ENCODE measurements around the gene DST.

Gene DST

GRCh38 chr6:56475736-56476457, 166.8 kb downstream of the DST start:
- Histone ChIP-seq H3K27ac (no peak overlapping the region), H3K4me1 (peaks cover 10% of the 10 kb centered on the region), H3K4me2 (ENCODE audit: low read length) (no peak overlapping the region), H3K4me3 (ENCODE audit: low read depth, low read length) (no peak overlapping the region), H3K79me2 (no peaks in the 10 kb centered on the region), H3K27me3 (ENCODE audit: control insufficient read depth, insufficient read depth, low read length) (no peaks in the 10 kb centered on the region), H3K9me3 (ENCODE audit: control insufficient read depth, low read length) (no peaks in the 10 kb centered on the region), H3K9ac (no peak overlapping the region), H2AFZ (no peak overlapping the region), H3K36me3 (ENCODE audit: control insufficient read depth, insufficient read depth, low read length) (no peaks in the 10 kb centered on the region)
- TF ChIP-seq, protein P1, sequence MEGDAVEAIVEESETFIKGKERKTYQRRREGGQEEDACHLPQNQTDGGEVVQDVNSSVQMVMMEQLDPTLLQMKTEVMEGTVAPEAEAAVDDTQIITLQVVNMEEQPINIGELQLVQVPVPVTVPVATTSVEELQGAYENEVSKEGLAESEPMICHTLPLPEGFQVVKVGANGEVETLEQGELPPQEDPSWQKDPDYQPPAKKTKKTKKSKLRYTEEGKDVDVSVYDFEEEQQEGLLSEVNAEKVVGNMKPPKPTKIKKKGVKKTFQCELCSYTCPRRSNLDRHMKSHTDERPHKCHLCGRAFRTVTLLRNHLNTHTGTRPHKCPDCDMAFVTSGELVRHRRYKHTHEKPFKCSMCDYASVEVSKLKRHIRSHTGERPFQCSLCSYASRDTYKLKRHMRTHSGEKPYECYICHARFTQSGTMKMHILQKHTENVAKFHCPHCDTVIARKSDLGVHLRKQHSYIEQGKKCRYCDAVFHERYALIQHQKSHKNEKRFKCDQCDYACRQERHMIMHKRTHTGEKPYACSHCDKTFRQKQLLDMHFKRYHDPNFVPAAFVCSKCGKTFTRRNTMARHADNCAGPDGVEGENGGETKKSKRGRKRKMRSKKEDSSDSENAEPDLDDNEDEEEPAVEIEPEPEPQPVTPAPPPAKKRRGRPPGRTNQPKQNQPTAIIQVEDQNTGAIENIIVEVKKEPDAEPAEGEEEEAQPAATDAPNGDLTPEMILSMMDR (IDR thresholded peaks at IDR 0.05), result no peak

DNA sequence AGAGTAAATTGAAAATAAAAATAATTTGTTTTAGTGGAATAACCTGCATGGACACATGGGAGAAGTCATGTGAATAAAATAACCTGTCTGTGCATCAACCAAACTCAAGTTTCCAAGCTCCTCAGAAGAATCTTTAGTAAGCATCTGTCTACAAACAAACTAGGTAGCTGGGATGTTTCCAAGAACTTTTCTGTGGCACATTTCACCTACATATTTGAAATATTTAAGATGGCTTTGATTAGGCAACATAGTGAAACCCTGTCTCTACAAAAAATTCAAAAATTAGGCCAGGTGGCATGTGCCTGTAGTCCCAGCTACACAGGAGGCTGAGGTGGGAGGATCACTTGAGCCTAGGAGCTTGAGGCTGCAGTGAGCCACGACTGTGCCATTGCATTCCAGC, 168.2 kb downstream of the DST start:
- Histone ChIP-seq H3K4me1 (peaks cover 10% of the 10 kb centered on the region), H3K36me3 (ENCODE audit: control insufficient read depth, insufficient read depth, low read length) (no peaks in the 10 kb centered on the region), H2AFZ (no peak overlapping the region), H3K79me2 (no peaks in the 10 kb centered on the region), H3K4me3 (ENCODE audit: low read depth, low read length) (no peak overlapping the region), H3K4me2 (ENCODE audit: low read length) (no peak overlapping the region), H3K27ac (no peak overlapping the region), H3K27me3 (ENCODE audit: control insufficient read depth, insufficient read depth, low read length) (no peaks in the 10 kb centered on the region), H3K9ac (no peak overlapping the region), H3K9me3 (ENCODE audit: control insufficient read depth, low read length) (no peaks in the 10 kb centered on the region)
- TF ChIP-seq, protein P1 (IDR thresholded peaks at IDR 0.05), result no peak

DNA sequence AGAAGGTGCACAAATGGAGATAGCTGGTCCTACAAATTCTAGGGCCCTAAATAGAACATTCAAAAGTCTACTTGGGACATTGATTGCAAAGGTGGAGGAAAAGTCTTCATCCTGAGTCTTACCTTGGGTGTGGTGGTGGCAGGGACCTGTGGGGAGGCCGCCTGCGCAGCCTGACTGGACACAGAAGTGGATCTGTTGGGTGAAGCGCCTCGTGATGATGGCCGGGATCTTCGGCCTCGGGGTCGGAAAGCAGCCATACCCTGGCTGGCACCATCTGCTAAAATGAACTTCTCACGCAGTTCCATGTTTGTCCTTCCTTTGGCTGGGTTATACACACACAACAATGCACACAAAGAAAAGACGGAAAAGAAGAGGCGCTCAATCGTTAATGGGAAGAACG, 179.2 kb downstream of the DST start:
- TF ChIP-seq, protein P1 (IDR thresholded peaks at IDR 0.05), result no peak
- Histone ChIP-seq H3K27ac (no peak overlapping the region), H3K9me3 (ENCODE audit: control insufficient read depth, low read length) (no peaks in the 10 kb centered on the region), H3K4me2 (ENCODE audit: low read length) (no peak overlapping the region), H3K27me3 (ENCODE audit: control insufficient read depth, insufficient read depth, low read length) (no peaks in the 10 kb centered on the region), H2AFZ (no peak overlapping the region), H3K4me1 (peaks cover 4% of the 10 kb centered on the region), H3K36me3 (ENCODE audit: control insufficient read depth, insufficient read depth, low read length) (no peaks in the 10 kb centered on the region), H3K4me3 (ENCODE audit: low read depth, low read length) (no peak overlapping the region), H3K9ac (no peak overlapping the region), H3K79me2 (no peaks in the 10 kb centered on the region)

DNA sequence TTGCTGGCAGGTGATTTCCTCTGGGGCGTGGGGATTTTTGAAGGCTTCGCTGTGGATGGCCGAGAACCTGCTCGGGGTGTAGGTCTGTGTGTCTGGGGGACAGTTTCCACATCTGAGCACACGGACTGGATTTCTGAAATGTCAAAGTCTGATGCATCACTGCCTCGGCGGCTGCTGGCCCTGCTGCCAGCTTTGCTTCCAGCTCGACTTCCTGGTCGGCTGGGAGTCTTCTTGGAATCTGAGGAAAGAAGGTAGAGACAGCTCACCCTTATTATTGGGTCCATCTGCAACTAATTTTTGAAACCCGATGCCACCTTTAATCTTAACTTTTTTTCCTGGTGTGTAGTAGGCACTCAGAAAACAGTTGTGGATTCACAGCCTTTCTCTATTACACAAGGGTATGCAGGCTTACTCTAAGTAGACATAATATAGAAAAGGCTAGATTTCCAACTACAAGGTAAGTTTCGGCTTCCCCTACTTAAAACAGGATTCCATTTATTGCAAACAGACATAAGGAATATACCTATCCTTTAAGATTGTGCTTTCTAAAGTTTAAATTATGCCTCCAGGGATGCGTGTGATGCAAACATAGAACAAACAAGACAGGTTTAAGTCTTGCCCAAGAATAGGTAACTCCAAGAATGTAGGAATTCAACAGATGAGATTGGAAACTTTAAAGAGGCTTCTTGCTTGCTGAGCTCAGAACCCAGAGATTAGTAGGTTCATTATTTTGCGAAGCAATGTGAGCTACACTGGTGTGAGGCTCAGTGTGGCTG, 183.5 kb downstream of the DST start:
- Histone ChIP-seq H3K9ac (no peak overlapping the region), H3K79me2 (no peaks in the 10 kb centered on the region), H3K36me3 (ENCODE audit: control insufficient read depth, insufficient read depth, low read length) (no peaks in the 10 kb centered on the region), H3K27ac (no peak overlapping the region), H3K27me3 (ENCODE audit: control insufficient read depth, insufficient read depth, low read length) (no peaks in the 10 kb centered on the region), H3K4me1 (peaks cover 4% of the 10 kb centered on the region), H3K4me3 (ENCODE audit: low read depth, low read length) (no peak overlapping the region), H3K9me3 (ENCODE audit: control insufficient read depth, low read length) (no peaks in the 10 kb centered on the region), H3K4me2 (ENCODE audit: low read length) (no peak overlapping the region), H2AFZ (no peak overlapping the region)
- TF ChIP-seq, protein P1 (IDR thresholded peaks at IDR 0.05), result no peak

All from parathyroid adenoma (tissue), 2 donors.